ENCODE results near the gene KIF11. TPM values are rescaled to one million over a fixed set of nuclear protein-coding genes. Genes with fewer than 3 reads are reported as not detected.

The KIF11 gene
- total and polyA plus RNA-seq, 2 of the 13 experiments (the other 11 are each of a cell fraction or from before 2014, with no cell fraction given), result 8.7 to 38.4 TPM

DNA sequence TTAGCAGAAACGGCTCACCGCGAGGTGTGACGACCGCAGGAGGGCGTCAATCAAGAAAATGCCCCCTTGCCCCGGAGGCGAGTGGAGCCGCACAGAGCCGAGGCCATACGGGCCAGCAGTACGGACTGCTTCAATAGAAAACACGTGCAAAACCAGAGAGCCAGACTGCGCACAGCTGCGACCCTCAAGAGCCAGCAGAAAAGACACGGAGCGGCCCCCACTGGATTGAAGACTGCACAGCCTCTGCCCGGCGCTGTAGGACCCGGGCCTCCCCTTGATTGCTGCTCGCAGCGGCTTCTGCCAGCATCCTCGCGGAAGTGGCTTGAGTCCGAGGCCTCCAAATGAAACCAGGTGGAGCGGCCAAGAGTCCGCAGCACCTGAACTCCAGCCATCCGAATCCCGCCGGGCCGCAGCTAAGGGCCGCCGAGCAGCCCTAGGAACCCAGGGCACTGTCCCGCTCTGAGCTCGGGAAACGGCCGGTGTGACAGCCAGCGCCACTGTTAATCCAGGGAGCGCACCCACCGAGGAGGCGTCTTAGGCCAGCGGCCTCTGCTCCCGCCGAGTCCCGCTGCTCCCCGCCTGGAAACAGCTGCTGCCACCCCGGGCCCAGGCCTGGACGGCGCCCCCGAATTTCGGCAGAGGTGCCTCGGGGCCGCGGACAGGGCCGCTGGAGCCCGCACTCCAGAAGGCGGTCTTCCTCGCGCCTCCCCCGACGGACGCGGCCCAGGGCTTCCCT lies 96.2 kb downstream of the KIF11 start (continued):
- TF ChIP-seq, protein P1, sequence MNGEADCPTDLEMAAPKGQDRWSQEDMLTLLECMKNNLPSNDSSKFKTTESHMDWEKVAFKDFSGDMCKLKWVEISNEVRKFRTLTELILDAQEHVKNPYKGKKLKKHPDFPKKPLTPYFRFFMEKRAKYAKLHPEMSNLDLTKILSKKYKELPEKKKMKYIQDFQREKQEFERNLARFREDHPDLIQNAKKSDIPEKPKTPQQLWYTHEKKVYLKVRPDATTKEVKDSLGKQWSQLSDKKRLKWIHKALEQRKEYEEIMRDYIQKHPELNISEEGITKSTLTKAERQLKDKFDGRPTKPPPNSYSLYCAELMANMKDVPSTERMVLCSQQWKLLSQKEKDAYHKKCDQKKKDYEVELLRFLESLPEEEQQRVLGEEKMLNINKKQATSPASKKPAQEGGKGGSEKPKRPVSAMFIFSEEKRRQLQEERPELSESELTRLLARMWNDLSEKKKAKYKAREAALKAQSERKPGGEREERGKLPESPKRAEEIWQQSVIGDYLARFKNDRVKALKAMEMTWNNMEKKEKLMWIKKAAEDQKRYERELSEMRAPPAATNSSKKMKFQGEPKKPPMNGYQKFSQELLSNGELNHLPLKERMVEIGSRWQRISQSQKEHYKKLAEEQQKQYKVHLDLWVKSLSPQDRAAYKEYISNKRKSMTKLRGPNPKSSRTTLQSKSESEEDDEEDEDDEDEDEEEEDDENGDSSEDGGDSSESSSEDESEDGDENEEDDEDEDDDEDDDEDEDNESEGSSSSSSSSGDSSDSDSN (CRISPR knock-in tag; IDR thresholded peaks at IDR 0.05), result peak; percentile 92
- TF ChIP-seq REPIN1 (CRISPR knock-in tag; IDR thresholded peaks at IDR 0.05; ENCODE audit: borderline replicate concordance, low read depth), result no peak; the same call in 1 of the 2 replicates
- no peak for TF ChIP-seq NPAS2 (CRISPR knock-in tag; IDR thresholded peaks at IDR 0.05; ENCODE audit: borderline replicate concordance)
- TF ChIP-seq, protein P2, sequence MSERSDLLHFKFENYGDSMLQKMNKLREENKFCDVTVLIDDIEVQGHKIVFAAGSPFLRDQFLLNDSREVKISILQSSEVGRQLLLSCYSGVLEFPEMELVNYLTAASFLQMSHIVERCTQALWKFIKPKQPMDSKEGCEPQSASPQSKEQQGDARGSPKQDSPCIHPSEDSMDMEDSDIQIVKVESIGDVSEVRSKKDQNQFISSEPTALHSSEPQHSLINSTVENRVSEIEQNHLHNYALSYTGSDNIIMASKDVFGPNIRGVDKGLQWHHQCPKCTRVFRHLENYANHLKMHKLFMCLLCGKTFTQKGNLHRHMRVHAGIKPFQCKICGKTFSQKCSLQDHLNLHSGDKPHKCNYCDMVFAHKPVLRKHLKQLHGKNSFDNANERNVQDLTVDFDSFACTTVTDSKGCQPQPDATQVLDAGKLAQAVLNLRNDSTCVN (CRISPR knock-in tag; IDR thresholded peaks at IDR 0.05; ENCODE audit: borderline replicate concordance), result no peak; the same call in none of the 2 replicates
- TF ChIP-seq ZBTB3 (CRISPR knock-in tag; IDR thresholded peaks at IDR 0.05; ENCODE audit: borderline replicate concordance, low read depth), result 0 out of 2 replicates have a peak, but pooled peaks have one; percentile 54
- TF ChIP-seq, protein P3, sequence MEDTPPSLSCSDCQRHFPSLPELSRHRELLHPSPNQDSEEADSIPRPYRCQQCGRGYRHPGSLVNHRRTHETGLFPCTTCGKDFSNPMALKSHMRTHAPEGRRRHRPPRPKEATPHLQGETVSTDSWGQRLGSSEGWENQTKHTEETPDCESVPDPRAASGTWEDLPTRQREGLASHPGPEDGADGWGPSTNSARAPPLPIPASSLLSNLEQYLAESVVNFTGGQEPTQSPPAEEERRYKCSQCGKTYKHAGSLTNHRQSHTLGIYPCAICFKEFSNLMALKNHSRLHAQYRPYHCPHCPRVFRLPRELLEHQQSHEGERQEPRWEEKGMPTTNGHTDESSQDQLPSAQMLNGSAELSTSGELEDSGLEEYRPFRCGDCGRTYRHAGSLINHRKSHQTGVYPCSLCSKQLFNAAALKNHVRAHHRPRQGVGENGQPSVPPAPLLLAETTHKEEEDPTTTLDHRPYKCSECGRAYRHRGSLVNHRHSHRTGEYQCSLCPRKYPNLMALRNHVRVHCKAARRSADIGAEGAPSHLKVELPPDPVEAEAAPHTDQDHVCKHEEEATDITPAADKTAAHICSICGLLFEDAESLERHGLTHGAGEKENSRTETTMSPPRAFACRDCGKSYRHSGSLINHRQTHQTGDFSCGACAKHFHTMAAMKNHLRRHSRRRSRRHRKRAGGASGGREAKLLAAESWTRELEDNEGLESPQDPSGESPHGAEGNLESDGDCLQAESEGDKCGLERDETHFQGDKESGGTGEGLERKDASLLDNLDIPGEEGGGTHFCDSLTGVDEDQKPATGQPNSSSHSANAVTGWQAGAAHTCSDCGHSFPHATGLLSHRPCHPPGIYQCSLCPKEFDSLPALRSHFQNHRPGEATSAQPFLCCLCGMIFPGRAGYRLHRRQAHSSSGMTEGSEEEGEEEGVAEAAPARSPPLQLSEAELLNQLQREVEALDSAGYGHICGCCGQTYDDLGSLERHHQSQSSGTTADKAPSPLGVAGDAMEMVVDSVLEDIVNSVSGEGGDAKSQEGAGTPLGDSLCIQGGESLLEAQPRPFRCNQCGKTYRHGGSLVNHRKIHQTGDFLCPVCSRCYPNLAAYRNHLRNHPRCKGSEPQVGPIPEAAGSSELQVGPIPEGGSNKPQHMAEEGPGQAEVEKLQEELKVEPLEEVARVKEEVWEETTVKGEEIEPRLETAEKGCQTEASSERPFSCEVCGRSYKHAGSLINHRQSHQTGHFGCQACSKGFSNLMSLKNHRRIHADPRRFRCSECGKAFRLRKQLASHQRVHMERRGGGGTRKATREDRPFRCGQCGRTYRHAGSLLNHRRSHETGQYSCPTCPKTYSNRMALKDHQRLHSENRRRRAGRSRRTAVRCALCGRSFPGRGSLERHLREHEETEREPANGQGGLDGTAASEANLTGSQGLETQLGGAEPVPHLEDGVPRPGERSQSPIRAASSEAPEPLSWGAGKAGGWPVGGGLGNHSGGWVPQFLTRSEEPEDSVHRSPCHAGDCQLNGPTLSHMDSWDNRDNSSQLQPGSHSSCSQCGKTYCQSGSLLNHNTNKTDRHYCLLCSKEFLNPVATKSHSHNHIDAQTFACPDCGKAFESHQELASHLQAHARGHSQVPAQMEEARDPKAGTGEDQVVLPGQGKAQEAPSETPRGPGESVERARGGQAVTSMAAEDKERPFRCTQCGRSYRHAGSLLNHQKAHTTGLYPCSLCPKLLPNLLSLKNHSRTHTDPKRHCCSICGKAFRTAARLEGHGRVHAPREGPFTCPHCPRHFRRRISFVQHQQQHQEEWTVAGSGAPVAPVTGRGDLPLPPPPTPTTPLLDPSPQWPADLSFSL (CRISPR knock-in tag; IDR thresholded peaks at IDR 0.05), result no peak
- TF ChIP-seq ZNF543 (CRISPR knock-in tag; IDR thresholded peaks at IDR 0.05), result 0 out of 2 replicates have a peak, but pooled peaks have one; percentile 25
- no peak for TF ChIP-seq JUNB (CRISPR knock-in tag; IDR thresholded peaks at IDR 0.05; ENCODE audit: borderline replicate concordance)
- no peak for TF ChIP-seq XRCC5 (optimal IDR thresholded peaks at IDR 0.05; ENCODE audit: low read length)
- TF ChIP-seq ZNF207 (IDR thresholded peaks at IDR 0.05; ENCODE audit: borderline replicate concordance), result no peak
- TF ChIP-seq MXD4 (CRISPR knock-in tag; IDR thresholded peaks at IDR 0.05), result 0 out of 2 replicates have a peak, but pooled peaks have one; percentile 71
- TF ChIP-seq ZNF546 (CRISPR knock-in tag; conservative IDR thresholded peaks at IDR 0.05), result no peak; the same call in 1 of the 2 replicates
- TF ChIP-seq HNRNPL (IDR thresholded peaks at IDR 0.05; ENCODE audit: low read depth, low read length), result peak; percentile 80; the same call in 1 of the 2 replicates
- TF ChIP-seq JDP2 (CRISPR knock-in tag; IDR thresholded peaks at IDR 0.05; ENCODE audit: borderline replicate concordance), result no peak
- TF ChIP-seq, protein P4, sequence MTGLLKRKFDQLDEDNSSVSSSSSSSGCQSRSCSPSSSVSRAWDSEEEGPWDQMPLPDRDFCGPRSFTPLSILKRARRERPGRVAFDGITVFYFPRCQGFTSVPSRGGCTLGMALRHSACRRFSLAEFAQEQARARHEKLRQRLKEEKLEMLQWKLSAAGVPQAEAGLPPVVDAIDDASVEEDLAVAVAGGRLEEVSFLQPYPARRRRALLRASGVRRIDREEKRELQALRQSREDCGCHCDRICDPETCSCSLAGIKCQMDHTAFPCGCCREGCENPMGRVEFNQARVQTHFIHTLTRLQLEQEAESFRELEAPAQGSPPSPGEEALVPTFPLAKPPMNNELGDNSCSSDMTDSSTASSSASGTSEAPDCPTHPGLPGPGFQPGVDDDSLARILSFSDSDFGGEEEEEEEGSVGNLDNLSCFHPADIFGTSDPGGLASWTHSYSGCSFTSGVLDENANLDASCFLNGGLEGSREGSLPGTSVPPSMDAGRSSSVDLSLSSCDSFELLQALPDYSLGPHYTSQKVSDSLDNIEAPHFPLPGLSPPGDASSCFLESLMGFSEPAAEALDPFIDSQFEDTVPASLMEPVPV (CRISPR knock-in tag; IDR thresholded peaks at IDR 0.05), result peak; percentile 61; the same call in 1 of the 2 replicates
- no peak for TF ChIP-seq BHLHE40 (IDR thresholded peaks at IDR 0.05; ENCODE audit: low read length)
- peak; percentile 92 for TF ChIP-seq SNAI1 (CRISPR knock-in tag; IDR thresholded peaks at IDR 0.05; ENCODE audit: borderline replicate concordance)

All from HepG2 (cell line).